Osteocyte (in vitro differentiated cells): ENCODE results near the gene ZNF699. TPM values are rescaled to one million over a fixed set of nuclear protein-coding genes. Genes with fewer than 3 reads are reported as not detected.
"Not testable (repeated sequence)": the region's sequence is repeated elsewhere in the genome, so short reads cannot be mapped to it uniquely, and the experiment has no call there.

Source experiments
- DNase-seq: peaks from one replicate; pipeline ENCODE4 v3.0.0; 2021; ENCODE audit warnings: mixed read lengths; ENCODE audit not compliant: unreplicated experiment; ENCODE audit errors: extremely low spot score
- H3K27ac Mint-ChIP-seq: one replicate; pipeline ENCODE4 v1.8.0; 2021; ENCODE audit warnings: mild to moderate bottlenecking, mixed read lengths; ENCODE audit not compliant: unreplicated experiment
- H3K27me3 Mint-ChIP-seq: one replicate; pipeline ENCODE4 v1.8.0; 2021; ENCODE audit warnings: mixed read lengths; ENCODE audit not compliant: unreplicated experiment
- H3K36me3 Mint-ChIP-seq: one replicate; pipeline ENCODE4 v1.8.0; 2021; ENCODE audit warnings: mixed read lengths; ENCODE audit not compliant: unreplicated experiment
- H3K4me1 Mint-ChIP-seq: one replicate; pipeline ENCODE4 v1.8.0; 2021; ENCODE audit warnings: mixed read lengths; ENCODE audit not compliant: unreplicated experiment
- H3K4me3 Mint-ChIP-seq: one replicate; pipeline ENCODE4 v1.8.0; 2021; ENCODE audit warnings: mild to moderate bottlenecking, moderate library complexity, mixed read lengths; ENCODE audit not compliant: unreplicated experiment
- H3K9me3 Mint-ChIP-seq: one replicate; pipeline ENCODE4 v1.8.0; 2021; ENCODE audit warnings: mixed read lengths; ENCODE audit not compliant: unreplicated experiment
- CTCF ChIP-seq: fragments of 200-600 bp; sonication (generic); IDR thresholded peaks from 2 replicates; pipeline ENCODE4 v1.5.0; 2021; ENCODE audit warnings: antibody characterized with exemption, mild to moderate bottlenecking, moderate library complexity
- total RNA-seq: library from RNA; stranded (reverse); gene quantifications from 2 replicates; pipeline ENCODE4 v1.2.1, GENCODE V29; 2021

The ZNF699 gene
- total RNA-seq, 1 donor from 2014 or later: 7.7 TPM

DNA sequence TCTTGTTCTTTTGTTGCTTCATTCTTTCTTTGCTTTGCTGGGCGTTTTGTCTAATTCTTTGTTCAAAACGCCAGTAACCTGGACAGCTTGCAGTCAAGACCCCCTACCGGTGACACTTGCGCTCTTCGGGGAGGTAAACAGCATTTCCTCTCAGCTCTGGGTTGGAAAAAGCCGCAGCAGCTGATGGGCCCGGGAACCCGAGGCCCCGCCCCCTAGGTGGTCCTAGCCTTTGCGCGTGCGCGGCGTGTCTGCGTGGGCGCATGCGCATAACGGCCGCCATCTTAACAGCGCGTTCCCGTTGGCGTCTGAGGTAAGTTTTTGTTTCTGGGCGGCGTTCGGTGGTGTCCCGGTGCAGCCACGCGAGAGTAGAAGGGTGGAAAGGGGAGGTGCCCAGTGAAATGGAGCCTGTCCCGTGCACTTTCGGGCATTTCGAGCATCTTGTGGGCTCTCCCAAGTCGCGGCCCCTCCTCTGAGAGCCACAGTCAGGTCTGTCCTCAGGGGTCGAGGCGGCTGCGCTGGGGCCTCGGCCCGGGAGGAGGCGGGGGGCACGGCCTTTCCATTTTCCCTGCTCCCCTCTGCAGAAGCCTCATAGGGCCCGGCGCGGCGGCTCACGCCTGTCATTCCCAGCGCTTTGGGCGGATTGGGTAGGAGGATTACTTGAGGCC is 14.4 kb upstream of the ZNF699 start, which contains the start of gene ZNF559:
TSS of gene ZNF559 (plus strand) at position 261 of the 665 bp plus-strand sequence. CDS start 14,371 bp downstream, outside the sequence.
- Mint-ChIP-seq H3K36me3 (peaks cover 36% of the 10 kb centered on the region), H3K27me3 (no peaks in the 10 kb centered on the region), H3K4me3 (peak within 1 kb of the TSS; percentile 94), H3K27ac (peak within 1 kb of the TSS; percentile 98), H3K4me1 (peaks cover 17% of the 10 kb centered on the region), H3K9me3 (peaks cover 26% of the 10 kb centered on the region)
- DNase-seq: peak; percentile 99
- TF ChIP-seq CTCF: peak; percentile 46

GRCh38 chr19:9323557-9323918 is 13.9 kb upstream of the ZNF699 start:
- H3K27me3 Mint-ChIP-seq: no peaks in the 10 kb centered on the region
- peaks cover 31% of the 10 kb centered on the region for H3K36me3 Mint-ChIP-seq
- peaks cover 17% of the 10 kb centered on the region for H3K4me1 Mint-ChIP-seq
- peaks cover 23% of the 10 kb centered on the region for H3K9me3 Mint-ChIP-seq
- no peak for TF ChIP-seq CTCF
- H3K4me3 Mint-ChIP-seq: peak overlapping the region; percentile 94
- peak overlapping the region; percentile 98 for H3K27ac Mint-ChIP-seq
- no peak for DNase-seq

- H3K27me3 Mint-ChIP-seq: not testable (repeated sequence)
- H3K9me3 Mint-ChIP-seq: peaks cover 17% of the 10 kb centered on the region
Measured at GRCh38 chr19:9322201-9322600, 12.6 kb upstream of the ZNF699 start.

GRCh38 chr19:9321756-9322155 is 12.1 kb upstream of the ZNF699 start:
- not testable (repeated sequence) for H3K27ac Mint-ChIP-seq, H3K4me3 Mint-ChIP-seq, DNase-seq, H3K27me3 Mint-ChIP-seq
- H3K4me1 Mint-ChIP-seq: peaks cover 17% of the 10 kb centered on the region
- H3K9me3 Mint-ChIP-seq: peaks cover 17% of the 10 kb centered on the region
- peaks cover 20% of the 10 kb centered on the region for H3K36me3 Mint-ChIP-seq

More at GRCh38 chr19:9322201-9322600, 12.6 kb upstream of the ZNF699 start:
- peak overlapping the region; percentile 50 for H3K4me3 Mint-ChIP-seq
- H3K27ac Mint-ChIP-seq, DNase-seq: not testable (repeated sequence)
- H3K36me3 Mint-ChIP-seq: peaks cover 23% of the 10 kb centered on the region
- peaks cover 17% of the 10 kb centered on the region for H3K4me1 Mint-ChIP-seq

GRCh38 chr19:9321338-9321737 is 11.7 kb upstream of the ZNF699 start:
- Mint-ChIP-seq H3K27ac (no peak overlapping the region), H3K4me3 (no peak overlapping the region), H3K4me1 (peaks cover 16% of the 10 kb centered on the region), H3K36me3 (peaks cover 19% of the 10 kb centered on the region), H3K27me3 (no peaks in the 10 kb centered on the region), H3K9me3 (peaks cover 15% of the 10 kb centered on the region)
- no peak for DNase-seq
- no peak for TF ChIP-seq CTCF

GRCh38 chr19:9313756-9314155 is 4.1 kb upstream of the ZNF699 start:
- no peak overlapping the region for H3K4me3 Mint-ChIP-seq
- no peaks in the 10 kb centered on the region for H3K27me3 Mint-ChIP-seq
- H3K4me1 Mint-ChIP-seq: peaks cover 3% of the 10 kb centered on the region
- no peak for DNase-seq
- no peaks in the 10 kb centered on the region for H3K36me3 Mint-ChIP-seq
- no peak overlapping the region for H3K27ac Mint-ChIP-seq
- TF ChIP-seq CTCF: no peak
- H3K9me3 Mint-ChIP-seq: peaks cover 17% of the 10 kb centered on the region
